Measurements from ENCODE around the gene KCNJ14.

The KCNJ14 gene

DNA sequence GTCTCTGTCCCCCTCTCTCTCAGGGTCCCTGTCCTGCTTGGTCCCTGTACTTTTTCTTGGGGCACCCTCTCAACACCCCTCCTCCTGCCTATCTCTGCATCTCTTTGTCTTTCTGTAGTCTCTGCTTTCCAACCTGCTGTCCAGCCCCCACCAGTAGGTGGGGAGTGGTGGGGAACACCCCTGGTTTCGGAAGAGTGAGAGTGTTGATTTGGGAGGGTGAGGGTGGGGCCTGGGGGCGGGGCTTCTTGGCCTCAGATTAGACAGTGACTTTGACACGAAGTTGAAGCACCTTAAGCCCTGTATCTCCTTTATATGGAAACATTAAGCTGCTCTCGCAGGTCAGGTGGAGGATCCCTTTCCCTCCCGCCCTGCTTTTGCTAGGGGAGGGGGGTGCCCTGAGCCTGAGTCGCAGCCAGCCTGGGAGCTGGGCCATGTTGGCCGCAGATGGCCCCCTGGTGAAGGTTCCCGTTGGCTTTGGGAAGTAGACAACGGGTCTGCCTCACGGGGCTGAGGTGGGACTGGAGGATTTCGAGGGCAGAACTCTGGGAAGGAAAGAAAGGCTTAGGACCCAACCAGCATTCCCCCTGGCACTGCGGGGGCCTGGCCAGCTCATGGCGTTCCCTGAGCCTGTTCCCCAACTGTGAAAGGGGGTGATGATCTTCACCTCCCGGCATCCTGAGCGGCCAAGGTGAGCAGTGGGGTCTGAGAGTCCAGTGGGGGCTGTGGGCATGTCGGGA is at the start of gene KCNJ14:
Gene KCNJ14 (plus strand): TSS at position 404 of the 737 bp plus-strand sequence. CDS start 6,151 bp downstream, outside the sequence.
- intact Hi-C loops (cut with DNase I): no loop called here
- DNase-seq: peak in 13 of 42 donors; percentile 15 to 67 (median 47)

- DNase-seq: no peak
- intact Hi-C loops (cut with DNase I): no loop called here
Measured at GRCh38 chr19:48405850-48406249, 49.5 kb upstream of the KCNJ14 start.

DNA sequence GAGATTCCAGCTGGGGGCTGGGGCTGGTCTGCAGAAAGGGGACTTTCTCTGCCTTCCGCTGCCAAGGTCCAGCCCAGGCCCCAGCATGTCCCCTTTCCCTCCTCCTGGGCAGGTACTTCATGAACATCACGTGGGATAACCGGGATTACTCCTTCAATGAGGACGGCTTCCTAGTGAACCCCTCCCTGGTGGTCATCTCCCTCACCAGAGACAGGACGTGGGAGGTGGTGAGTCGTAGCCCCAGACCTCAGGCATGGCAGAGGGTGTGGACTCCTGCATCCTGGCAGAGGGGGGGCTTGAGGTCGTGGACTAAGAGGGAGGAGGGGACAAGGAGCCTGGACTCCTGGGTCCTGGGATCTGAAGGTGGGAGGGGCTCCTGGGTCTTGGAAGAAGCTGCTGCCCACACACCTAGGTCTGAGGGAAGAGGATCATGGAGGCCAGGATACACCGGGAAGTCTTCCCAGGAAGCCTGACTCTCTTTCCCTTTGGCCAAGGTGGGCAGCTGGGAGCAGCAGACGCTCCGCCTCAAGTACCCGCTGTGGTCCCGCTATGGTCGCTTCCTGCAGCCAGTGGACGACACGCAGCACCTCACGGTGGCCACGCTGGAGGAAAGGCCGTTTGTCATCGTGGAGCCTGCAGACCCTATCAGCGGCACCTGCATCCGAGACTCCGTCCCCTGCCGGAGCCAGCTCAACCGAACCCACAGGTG is 41.3 kb upstream of the KCNJ14 start:
- intact Hi-C loops (cut with DNase I): no loop called here
- DNase-seq: peak in 1 of 42 donors; percentile 16

DNA sequence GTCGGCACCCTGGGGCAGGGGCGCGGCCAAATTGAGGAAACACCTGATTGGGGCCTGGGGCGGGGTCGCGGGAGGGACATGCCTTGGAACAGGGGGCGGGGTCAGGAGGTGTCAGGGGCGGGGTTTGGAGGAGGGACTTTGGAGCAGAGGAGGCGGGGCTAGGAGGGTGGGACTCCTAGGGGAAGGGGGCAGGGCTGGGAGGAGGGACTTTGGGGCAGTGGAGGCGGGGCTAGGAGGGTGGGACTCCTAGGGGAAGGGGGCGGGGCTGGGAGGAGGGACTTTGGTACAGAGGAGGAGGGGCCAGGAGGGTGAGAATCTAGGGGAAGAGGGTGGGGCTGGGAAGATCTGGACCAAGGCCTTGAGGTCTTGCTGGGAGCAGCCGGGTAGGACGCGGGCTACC is 40.0 kb upstream of the KCNJ14 start:
- intact Hi-C loops (cut with DNase I): no loop called here
- DNase-seq: peak in 37 of 42 donors; percentile 13 to 74 (median 50)

DNA sequence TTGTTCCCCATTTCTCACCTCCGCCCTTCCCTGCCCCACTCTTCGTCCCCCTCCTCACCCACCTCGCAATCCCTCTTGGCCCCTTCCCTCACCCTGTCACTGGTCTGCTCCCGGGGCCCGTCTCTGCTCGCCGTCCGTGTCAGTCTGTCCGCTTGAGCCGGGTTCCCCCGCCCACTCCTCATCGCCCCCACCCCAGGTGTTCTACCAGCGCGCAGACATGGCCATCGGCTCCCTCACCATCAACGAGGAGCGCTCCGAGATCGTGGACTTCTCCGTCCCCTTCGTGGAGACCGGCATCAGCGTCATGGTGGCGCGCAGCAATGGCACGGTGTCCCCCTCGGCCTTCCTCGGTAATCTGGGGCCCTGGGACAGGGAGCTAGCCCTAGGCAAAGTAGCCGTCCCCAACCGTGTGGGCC is 39.6 kb upstream of the KCNJ14 start:
- intact Hi-C loops (cut with DNase I): no loop called here
- DNase-seq: no peak

DNA sequence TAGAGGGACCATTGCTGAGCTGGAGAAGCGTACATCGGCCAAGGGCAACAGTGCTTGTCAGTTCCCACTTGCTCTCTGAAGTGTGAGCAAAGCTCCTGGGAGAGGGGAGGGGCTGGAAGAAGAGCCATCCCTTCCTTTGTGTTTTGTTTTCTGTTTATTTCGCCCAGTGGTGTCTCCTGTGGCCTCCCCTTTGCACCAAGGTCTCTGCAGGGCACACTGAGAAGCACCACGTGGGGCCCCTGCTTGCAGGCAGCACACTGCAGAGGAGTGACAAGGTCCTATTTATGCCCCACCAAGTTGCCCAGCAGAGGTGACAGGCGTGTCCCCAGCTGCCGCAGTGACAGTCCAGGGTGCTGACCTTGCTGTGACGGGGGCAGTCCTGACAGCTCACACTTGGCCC is 38.0 kb upstream of the KCNJ14 start:
- intact Hi-C loops (cut with DNase I): no loop called here
- DNase-seq: no peak

- no peak for DNase-seq
- intact Hi-C loops (cut with DNase I): no loop called here
Measured at GRCh38 chr19:48418317-48419064, 36.9 kb upstream of the KCNJ14 start.

- intact Hi-C loops (cut with DNase I): no loop called here
- peak; percentile 27 to 82 (median 62) for DNase-seq
Measured at GRCh38 chr19:48419158-48419920, 36.0 kb upstream of the KCNJ14 start.

GRCh38 chr19:48421548-48421947 is 33.8 kb upstream of the KCNJ14 start:
- no peak for DNase-seq
- intact Hi-C loops (cut with DNase I): no loop called here

GRCh38 chr19:48424694-48425219 is 30.6 kb upstream of the KCNJ14 start:
- DNase-seq: peak in 14 of 42 donors; percentile 24 to 67 (median 32)
- intact Hi-C loops (cut with DNase I): no loop called here

DNA sequence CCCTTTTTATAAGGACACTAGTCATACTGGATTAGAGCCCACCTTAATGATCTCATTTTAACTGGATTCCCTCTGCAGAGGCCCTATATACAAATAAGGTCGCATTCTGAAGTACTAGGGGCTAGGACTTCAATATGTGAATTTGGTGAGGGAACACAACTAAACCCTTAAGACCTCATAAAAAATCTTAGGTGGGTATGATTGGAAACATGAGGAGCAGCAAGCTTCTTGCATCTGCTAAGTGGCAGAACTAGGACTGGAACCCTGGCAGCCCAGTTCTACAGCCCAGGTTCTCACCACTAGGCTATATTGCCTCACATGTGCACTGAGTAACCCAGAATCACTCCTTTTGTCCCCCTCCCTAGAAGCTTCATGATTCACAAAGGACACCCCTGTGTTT is 26.7 kb upstream of the KCNJ14 start:
- intact Hi-C loops (cut with DNase I): no loop called here
- DNase-seq: no peak

DNA sequence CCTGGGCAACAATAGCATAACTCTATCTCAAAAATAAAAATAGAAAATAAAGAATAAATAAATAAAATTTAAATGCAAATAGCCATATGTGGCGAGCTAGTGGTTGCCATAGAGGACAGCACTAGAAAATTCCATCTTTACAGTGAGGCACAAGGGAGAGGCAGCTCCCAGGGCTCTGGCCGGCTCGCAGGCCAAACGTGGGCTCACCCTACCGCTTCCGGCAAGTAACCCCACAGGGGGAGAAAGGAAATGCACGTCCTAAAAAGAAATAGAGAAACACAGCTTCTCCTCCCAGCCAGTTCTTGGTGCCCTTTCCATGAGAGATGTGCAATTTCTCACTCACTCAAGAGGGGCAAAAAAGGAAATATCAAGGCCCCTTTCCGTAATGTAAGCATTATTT is 22.0 kb upstream of the KCNJ14 start:
- no peak for DNase-seq
- intact Hi-C loops (cut with DNase I): no loop called here

GRCh38 chr19:48436586-48436985 is 18.8 kb upstream of the KCNJ14 start:
- intact Hi-C loops (cut with DNase I): no loop called here
- no peak for DNase-seq

DNA sequence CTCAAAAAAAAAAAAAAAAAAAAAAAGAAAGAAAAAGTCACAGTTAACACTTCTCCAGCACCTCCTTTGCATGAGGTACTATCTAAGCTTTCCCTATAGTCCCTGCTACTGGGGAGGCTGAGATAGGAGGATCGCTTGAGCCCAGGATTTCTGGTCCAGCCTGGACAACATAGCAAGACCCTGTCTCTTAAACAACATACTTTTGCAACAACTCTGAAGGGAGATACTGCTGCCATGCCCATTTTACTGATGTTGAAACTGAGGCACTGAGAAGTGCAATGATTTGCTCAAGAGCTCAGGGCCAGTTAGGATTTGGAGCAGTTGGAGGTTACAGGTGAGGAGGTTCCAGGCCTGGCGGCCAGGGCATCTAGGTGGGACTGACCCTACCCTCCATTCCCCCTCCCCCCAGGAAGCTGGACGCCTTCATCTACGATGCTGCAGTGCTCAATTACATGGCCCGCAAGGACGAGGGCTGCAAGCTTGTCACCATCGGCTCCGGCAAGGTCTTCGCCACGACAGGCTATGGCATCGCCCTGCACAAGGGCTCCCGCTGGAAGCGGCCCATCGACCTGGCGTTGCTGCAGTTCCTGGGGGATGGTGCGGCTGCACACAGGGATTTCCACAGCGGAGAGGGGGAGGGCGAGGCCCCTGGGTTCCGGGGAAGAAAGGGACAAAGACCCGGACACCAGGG is 13.9 kb upstream of the KCNJ14 start:
- DNase-seq: no peak
- intact Hi-C loops (cut with DNase I): loop anchor here (10.0 kb wide), 1 partner anchor 47 kb away; the partner anchor contains the start of genes GRIN2D and KDELR1

DNA sequence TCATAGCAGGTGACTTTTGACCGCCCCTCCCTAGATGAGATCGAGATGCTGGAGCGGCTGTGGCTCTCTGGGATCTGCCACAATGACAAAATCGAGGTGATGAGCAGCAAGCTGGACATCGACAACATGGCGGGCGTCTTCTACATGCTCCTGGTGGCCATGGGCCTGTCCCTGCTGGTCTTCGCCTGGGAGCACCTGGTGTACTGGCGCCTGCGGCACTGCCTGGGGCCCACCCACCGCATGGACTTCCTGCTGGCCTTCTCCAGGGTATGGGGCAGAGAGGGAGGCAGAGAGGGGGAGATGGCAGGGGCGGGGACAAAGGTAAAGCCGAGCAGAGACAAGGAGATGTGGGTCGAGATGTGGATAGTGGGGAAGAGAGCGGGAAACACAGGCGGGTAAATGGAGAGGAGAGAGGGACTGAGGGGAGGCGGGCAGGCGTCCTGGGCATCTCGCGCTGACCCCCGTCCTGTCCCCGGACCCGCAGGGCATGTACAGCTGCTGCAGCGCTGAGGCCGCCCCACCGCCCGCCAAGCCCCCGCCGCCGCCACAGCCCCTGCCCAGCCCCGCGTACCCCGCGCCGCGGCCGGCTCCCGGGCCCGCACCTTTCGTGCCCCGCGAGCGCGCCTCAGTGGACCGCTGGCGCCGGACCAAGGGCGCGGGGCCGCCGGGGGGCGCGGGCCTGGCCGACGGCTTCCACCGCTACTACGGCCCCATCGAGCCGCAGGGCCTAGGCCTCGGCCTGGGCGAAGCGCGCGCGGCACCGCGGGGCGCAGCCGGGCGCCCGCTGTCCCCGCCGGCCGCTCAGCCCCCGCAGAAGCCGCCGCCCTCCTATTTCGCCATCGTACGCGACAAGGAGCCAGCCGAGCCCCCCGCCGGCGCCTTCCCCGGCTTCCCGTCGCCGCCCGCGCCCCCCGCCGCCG is 13.0 kb upstream of the KCNJ14 start:
- intact Hi-C loops (cut with DNase I): loop anchor here (10.0 kb wide), 1 partner anchor 48 kb away; the partner anchor contains the start of genes GRIN2D and KDELR1
- no peak for DNase-seq

DNA sequence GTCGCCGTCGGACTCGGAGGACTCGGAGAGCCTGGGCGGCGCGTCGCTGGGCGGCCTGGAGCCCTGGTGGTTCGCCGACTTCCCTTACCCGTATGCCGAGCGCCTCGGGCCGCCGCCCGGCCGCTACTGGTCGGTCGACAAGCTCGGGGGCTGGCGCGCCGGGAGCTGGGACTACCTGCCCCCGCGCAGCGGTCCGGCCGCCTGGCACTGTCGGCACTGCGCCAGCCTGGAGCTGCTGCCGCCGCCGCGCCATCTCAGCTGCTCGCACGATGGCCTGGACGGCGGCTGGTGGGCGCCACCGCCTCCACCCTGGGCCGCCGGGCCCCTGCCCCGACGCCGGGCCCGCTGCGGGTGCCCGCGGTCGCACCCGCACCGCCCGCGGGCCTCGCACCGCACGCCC is 12.1 kb upstream of the KCNJ14 start:
- DNase-seq: no peak
- intact Hi-C loops (cut with DNase I): loop anchor here (10.0 kb wide), 1 partner anchor 48 kb away; the partner anchor contains the start of genes GRIN2D and KDELR1

DNA sequence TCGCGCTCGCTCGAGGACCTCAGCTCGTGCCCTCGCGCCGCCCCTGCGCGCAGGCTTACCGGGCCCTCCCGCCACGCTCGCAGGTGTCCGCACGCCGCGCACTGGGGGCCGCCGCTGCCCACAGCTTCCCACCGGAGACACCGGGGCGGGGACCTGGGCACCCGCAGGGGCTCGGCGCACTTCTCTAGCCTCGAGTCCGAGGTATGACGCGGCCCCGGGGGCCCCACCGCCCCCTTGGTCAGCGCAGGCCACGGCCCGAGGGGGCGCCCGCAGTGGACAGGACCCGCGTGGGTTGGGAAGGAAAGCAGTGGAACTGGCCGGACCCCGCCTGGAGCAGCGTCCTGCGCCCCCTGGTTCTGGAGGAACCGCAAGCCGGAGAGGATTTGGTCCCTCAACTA is 11.6 kb upstream of the KCNJ14 start:
- no peak for DNase-seq
- intact Hi-C loops (cut with DNase I): loop anchor here (10.0 kb wide), 1 partner anchor 49 kb away; the partner anchor contains the start of genes GRIN2D and KDELR1

All from head of caudate nucleus (tissue), 42 donors.